Left ventricle myocardium superior (tissue), 1 donor: Measurements from ENCODE around the gene TRAPPC12. TPM values are rescaled to one million over a fixed set of nuclear protein-coding genes. Genes with fewer than 3 reads are reported as not detected.
"Not testable (repeated sequence)": the region's sequence is repeated elsewhere in the genome, so short reads cannot be mapped to it uniquely, and the experiment has no call there.

ENCODE experiments used
- ATAC-seq: fragments of 200-7000 bp; cut with Tn5 transposase; one replicate; pipeline ENCODE4 v1.9.1; 2020; ENCODE audit warnings: mild to moderate bottlenecking, moderate library complexity
- DNase-seq: peaks from one replicate; pipeline ENCODE4 v3.0.0-alpha.2; 2020
- intact Hi-C: fragments of 100-400 bp; cut with micrococcal nuclease; formaldehyde crosslinking; loops from one replicate; pipeline ENCODE4 v1.11.0; 2022
- total RNA-seq: library from RNA; stranded (reverse); fragmentation: NEBNext Ultra II Directional; extraction: Animal tissue kit (Norgen Biotek cat#: 25700); gene quantifications from one replicate; pipeline ENCODE4 v1.2.1, GENCODE V29; 2021
- donor health status: DM: no; HTN: yes; CAD: no; lungs with severe emphysema.

TRAPPC12 gene
- total RNA-seq, 1 donor from 2014 or later: 105 TPM

DNA sequence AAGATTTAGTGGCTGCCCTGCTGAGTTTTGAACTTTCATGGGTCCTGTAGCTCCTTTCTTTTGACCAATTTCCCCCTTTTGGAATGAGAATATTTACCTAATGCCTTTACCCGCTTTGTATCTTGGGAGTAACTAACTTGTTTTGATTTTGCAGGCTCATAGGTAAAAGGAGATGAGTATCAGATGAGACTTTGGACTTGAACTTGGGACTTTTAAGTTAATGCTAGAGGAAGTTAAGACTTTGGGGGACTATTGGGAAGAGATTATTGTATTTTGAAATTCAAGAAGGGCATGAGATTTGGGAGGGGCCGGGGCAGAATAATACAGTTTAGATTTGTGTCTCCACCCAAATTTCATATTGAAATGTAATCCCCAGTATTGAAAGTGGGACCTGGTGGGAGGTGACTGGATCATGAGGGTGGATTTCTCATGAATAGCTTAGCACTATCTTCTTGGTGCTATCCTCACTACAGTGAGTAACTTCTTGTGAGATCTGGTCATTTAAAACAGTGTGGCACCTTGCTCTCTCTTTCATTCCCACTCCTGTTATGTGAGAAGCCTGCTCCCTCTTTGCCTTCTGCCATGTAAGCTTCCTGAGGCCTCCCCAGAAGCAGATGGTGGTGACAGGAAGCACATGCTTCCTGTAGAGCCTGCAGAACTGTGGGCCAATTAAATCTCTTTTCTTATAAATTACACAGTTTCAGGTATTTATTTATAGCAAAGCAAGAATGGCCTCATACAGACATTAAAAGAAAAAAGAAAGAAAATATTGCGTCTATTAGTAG lies 133.7 kb downstream of the TRAPPC12 start:
- DNase-seq: no peak
- intact Hi-C loops: no loop called here
- ATAC-seq: no peak

DNA sequence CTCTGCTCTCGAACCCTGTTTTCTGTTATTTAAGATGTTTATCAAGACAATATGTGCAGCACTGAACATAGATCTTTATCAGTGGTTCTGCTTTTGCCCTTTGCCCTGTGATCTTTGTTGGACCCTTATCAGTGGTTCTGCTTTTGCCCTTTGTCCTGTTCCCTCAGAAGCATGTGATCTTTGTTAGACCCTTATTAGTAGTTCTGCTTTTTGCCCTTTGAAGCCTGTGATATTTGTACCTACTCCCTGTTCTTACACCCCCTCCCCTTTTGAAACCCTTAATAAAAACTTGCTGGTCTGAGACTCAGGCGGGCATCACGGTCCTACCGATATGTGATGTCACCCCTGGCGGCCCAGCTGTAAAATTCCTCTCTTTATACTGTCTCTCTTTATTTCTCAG lies 135.9 kb downstream of the TRAPPC12 start:
- intact Hi-C loops, ATAC-seq, DNase-seq: not testable (repeated sequence)

DNA sequence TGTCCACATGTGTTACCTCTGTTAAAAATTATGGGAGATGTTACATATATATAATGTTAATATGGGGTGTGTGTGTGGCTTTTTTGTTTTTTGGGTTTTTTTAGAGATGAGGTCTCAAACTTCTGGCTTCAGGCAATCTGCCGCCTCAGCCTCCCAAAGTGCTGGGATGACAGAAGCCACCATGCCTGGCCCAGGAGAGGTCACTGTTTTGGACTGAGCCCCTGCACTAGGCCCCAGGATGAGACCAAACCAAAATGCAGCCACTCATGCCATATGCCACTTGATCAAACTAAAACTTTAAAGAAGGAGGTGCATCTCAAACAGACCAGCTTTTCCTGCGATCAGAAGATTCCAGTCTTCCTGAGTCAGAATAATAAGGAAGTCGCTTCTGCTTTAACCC lies 137.3 kb downstream of the TRAPPC12 start:
- no peak for DNase-seq
- ATAC-seq: no peak
- intact Hi-C loops: no loop called here

DNA sequence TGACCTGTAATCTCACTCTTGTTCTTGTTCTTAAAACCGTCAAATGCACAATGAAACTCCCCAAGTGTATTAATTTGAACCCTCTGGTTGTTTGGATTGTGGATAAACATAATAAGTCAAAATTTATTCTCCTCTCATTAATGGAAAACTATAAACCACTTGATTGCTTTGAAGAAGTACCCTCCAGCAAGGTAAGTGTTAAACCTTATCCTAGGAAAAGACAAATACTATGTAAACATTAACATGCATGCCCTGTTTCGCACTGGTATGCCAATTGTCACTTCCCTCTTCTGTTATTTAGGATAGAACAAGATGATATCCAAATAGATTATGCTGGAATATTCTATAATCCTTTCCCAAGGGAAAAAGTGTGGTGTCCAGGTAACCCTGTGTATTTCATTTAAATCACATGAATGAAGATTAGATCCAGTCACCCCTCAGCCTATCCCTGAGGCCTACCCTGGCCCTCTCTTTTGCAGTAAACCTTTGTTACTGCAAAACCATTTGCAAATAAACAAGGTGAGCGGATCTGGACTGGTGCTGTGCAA lies 138.5 kb downstream of the TRAPPC12 start:
- DNase-seq (no peak), ATAC-seq (no peak)
- intact Hi-C loops: no loop called here

DNA sequence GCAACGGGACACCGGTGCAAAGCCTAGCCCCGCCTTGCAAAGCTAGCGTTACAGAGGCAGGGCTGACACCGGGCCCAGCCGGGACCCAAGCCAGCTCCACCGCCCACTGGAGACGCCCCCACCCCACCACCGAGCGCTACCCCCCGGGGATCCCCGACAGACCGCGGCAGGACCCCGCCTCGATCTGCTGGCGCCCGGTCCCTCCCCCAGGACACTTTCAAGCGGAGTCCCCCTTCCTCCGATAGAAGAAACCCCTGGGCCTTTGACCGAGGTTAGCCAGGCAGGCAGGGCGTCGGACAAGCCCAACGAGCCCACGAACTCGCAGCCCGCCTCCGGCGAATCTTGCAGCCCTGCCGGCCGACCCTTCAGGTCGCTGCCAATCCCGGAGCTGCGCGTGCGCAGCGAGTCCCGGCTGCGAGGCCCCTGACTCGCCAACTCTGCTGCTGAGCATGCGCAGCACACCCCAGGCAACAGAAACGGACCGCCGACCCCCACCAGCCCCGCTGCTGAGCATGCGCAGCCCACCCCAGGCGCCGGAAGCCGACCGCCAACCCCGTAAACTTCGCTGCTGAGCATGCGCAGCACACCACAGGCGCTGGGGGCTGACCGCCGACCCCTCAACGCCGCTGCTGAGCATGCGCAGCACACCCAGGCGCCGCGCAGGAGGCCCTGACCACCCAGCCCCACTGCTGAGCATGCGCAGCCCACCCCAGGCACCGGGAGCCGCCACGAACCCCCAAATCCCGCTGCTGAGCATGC lies 139.2 kb downstream of the TRAPPC12 start:
- ATAC-seq: peak; percentile 97
- intact Hi-C loops: no loop called here
- DNase-seq: peak; percentile 100

DNA sequence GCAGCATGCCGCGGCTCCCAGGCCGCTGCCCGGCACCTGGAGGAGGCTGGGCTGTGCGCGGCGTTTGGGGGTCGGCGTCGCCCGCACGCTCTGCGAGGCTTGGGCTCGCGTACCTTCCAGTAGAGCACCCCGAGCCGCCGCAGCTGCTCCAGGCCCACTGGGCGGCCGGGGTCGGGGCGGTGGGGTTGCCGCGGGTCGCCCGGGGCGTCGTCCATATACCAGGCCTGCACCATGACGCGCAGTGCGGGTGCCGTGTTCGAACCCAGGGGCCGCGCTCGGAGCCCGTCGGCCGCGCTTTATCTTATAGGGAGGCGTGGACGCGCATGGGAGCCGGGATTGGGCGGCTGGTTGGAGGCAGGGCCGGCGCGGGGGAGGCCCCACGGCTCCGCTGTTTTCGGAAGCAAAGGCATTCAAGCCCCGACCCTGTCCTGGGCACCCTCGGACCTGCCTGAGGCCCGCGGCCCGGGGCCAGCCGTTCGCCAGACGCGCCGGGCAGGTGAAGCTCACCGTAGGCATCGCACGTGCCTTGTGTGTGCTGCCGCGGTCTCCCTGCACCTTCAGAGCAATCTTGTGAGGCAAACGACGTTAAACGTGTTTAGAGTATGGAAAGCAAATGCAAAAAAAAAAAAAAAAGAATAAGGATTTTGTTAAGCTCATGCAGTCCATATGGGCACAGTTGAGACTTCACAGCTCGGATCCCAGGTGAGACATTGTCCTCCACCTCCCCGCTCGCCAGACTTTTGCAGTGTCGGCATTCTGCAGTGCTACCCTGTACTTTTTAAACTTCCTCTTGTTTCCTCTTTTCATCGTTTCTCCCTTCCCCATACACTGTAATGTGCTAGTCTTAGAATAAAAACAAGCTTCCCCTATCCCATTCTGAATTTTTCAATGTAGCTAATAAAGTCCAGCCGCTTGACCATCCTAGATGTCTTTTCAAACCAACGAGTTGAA lies 140.0 kb downstream of the TRAPPC12 start, which contains the start of gene ADI1:
Gene ADI1 (minus strand): TSS at position 277 of the 951 bp plus-strand sequence. CDS start 44 bp downstream, at position 233.
- DNase-seq: peak; percentile 93
- peak; percentile 81 for ATAC-seq
- intact Hi-C loops: no loop called here

DNA sequence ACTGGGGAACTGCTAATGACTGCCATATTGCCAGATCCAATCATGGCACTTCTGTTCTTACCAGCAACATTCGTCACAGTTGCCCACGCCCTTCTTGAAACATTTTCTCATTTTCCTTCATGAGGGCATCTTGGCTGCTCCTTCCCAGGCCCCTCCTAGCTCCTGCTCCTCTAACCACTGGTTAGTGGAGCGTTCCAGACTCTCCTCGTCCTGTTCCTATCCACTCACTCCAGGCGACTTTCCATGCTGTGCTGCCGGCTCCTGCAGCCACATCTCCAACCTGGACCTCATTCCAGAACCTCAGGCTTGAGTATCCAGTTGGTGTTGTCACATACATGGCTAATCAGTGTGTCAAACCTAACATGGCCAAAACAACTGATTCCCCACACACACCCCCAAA lies 141.1 kb downstream of the TRAPPC12 start:
- ATAC-seq: no peak
- intact Hi-C loops: no loop called here
- DNase-seq: no peak

DNA sequence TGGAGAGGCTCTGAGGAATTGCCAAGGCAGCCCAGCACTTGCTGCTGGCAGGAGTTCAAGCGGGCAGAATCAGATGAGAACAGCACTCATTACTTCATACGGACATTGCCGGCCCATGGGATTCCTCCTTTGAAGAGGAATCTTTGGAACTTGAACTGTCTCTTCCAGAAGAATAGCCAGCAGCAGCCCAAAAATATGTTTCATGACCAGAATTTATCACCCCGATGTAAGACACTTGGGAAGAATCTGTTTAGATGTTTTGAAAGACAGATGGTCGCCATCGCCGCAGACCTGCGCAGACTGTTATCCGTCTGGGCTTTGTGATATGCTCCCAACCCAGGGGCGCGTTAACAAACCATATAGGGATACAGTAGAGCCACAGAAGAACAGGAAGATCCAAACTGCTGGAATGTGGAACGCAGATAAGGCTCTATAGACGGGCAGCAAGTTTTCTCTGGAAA lies 143.5 kb downstream of the TRAPPC12 start:
- peak; percentile 52 for DNase-seq
- ATAC-seq: no peak
- intact Hi-C loops: no loop called here

DNA sequence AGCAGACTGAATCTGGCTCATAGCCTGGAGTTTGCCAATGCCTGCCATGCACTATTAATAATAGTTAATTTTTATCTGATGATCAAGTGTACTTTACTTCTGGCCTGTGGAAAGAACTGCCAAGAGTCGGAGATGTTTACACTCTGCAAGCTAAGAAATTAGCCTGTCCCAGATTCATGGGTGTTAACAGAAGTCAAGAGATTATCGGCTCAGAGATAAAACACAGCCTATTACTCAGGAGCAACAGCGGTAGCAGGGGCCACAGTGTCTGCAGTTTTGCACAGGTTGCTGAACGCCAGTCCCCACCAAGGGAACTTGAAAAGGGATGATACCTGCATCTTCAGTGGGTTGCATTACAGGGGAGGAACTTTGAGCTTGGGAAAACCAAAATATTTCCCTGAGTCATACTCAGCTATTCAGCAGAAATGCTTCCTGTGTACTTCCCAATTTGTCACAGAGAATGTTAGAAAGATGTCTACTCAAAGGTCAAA lies 144.1 kb downstream of the TRAPPC12 start:
- no peak for ATAC-seq
- DNase-seq: no peak
- intact Hi-C loops: no loop called here

DNA sequence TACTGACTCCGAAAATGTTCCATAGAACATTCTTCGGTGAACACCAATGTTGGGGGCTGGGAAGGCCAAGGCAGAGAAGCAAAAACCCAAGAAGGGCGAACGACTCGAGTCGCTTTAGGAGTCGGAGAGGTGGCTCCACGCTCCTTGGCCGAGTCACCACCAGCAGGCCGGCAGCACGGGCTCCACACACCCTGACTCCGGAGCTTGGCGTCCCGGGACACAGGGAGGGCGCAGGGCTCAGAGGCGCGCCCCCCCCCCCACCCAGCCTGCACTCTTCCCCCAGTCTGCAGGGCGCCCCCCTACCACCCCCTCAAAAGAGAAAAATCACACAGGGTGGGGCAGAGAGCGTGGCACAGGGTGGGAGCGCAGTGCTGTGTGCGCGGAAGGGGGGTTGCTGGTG lies 147.4 kb downstream of the TRAPPC12 start:
- DNase-seq (no peak), ATAC-seq (no peak)
- intact Hi-C loops: no loop called here

DNA sequence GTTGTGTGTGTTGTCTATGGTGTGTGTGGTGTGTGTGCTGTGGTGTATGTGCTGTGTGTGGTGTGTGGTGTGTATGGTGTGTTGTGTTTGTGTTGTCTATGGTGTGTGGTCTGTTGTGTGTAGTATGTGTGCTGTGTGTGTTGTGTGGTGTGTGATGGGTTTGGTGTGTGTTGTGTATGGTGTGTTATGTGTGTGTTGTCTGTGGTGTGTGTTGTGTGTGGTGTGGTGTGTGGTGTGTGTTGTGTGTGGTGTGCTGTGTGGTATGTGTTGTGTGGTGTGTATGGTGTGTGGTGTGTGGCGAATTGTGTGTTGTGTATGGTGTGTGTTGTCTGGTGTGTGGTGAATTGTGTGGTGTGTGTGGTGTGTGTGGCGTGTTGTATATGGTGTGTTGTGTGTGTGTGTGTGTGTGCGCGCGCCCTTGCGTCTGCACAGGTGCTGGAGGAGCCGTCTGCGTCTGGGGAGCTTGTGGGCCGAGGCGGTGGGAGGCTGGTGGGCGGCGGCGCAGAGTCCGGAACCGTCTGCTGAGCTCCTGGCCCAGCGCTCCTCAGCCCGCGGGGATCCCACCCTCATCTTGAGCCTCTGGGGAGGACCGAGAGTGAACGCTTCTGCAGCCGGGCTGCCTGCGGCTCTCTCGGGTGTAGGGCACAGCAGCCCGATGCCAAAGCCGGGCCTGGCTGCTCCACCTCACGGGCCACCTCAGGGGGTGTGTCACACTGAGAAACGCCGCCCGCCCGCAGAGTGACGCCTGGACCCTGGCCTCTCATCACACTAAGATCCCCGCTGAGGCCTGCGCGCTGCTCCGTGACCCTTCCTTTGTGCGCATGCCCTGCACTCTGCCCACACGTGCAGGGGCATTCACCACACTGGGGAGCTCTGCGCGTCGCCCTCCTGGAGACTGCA lies 148.6 kb downstream of the TRAPPC12 start:
- no peak for ATAC-seq
- DNase-seq: no peak
- intact Hi-C loops: no loop called here

Other genes with a start within 250 kb of the TRAPPC12 start
- 9.6 TPM for gene EIPR1, start 1.9 kb upstream of the TRAPPC12 start, total RNA-seq
- gene ADI1, start 139.8 kb downstream of the TRAPPC12 start, total RNA-seq: 153 TPM
- 22.9 TPM for gene RNASEH1, start 178.6 kb downstream of the TRAPPC12 start, total RNA-seq
- 574 TPM for gene RPS7, start 195.6 kb downstream of the TRAPPC12 start, total RNA-seq
- 2.1 TPM for gene COLEC11, start 215.4 kb downstream of the TRAPPC12 start, total RNA-seq